ENCODE data around the gene MRPL18. TPM values are rescaled to one million over a fixed set of nuclear protein-coding genes. Genes with fewer than 3 reads are reported as not detected.
"Not testable (repeated sequence)": the region's sequence is repeated elsewhere in the genome, so short reads cannot be mapped to it uniquely, and the experiment has no call there.

MRPL18 gene
- total RNA-seq (2014; rRNA removed; shearing (Covaris generic)), result 153 and 158 TPM in 2 replicates

DNA sequence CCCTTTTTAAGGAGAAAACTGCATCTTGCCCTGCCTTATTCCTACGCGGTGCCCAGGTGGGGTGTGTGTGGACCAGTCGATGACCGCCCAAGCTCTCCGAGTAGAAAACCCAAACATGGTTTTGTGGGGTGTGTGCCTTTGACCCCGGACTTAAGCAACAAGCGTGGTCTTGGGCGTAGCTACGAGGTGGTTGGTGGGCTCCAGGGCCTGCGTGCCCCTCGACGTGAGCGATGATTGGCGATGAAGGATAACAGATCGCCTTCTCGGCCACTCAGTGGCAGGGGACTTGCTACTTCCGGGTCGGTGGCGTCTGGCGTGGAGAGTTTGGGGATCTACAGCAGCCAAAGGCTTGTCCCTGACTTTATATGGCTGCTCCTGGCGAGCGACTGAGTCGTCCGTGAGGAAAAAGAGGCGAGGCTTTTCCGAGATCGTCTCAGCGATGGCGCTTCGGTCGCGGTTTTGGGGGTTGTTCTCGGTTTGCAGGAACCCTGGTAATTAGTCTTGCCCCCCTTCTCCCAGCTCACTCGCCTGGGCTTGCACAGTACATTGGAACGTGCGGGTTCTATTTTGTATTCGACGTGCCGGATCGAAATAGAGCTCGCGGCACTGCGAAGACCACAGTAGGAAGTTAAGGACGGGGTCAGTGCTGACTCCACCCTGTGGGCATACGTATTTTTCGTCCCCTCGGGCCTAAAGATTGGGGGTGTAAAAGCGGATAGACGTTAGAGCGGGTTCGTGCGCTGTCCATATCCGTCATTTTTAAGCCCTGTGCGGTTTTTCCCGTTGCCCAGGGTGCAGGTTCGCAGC is at the start of gene MRPL18:
Gene MRPL18, plus strand, starts transcription at position 319 of the 807 bp plus-strand sequence. Its CDS starts 121 bp downstream, at position 440.
- in situ Hi-C loops (cut with HindIII; ENCODE audit: low sequenced_read_pairs), result no loop called here
- peak; percentile 99 for DNase-seq (ENCODE audit: low spot score)

DNA sequence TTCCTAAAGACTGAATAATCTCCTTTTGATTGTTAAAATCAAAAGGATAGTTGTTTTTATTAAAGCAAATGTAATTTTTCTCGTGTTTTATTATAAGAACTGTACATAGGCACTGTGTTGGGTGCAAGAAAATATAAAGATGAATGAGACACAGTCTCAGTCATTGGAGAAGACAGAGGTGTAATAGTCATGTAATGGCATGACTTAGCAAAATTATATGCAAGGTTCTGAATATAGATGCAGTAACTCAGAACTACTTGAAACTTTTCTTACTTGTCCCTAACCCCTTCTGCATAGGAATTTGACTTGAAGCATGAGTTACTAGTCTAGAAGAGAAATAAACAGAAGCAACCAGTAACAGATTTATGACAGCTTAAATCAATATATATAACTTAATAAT is 48.1 kb upstream of the MRPL18 start:
- DNase-seq (ENCODE audit: low spot score), result no peak
- in situ Hi-C loops (cut with HindIII; ENCODE audit: low sequenced_read_pairs), result no loop called here

DNA sequence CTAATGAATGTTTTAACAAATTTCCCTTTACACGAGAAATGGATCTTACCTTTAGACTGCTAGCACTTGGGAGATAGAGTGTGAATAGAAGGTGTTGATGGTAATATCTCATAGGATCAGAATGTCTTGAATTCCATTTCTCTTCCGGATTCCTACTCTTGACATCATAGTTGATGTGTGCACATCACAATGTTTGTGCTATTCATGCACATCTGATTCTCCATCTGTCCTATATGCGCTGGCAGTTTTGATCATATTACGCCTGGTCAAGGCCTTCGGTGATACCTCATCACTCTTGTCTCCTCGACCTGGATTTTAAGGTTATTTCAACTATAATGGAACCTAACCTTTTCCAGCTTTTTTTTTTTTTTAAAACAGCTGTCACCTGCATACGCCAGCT is 45.2 kb upstream of the MRPL18 start:
- in situ Hi-C loops (cut with HindIII; ENCODE audit: low sequenced_read_pairs), result no loop called here
- no peak for DNase-seq (ENCODE audit: low spot score)

DNA sequence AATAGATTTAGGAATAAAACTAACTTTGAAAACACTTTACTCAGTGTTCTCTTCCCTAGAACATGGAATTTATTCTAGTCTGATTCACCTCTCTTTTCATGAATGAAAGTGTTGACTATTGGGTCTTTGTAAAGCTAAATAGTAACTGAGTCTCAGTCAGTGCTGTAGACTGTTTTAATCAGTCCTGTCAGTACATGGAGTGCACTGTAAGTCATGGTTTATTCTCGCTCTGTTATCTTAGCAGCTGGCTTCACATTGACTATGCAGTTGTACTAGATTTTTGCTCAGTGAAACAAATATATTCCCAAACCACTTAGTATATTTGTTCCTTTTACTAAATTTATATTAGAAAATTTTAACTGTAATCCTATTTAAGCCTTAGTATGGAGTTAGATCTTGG is 43.5 kb upstream of the MRPL18 start:
- no peak for DNase-seq (ENCODE audit: low spot score)
- in situ Hi-C loops (cut with HindIII; ENCODE audit: low sequenced_read_pairs), result no loop called here

DNA sequence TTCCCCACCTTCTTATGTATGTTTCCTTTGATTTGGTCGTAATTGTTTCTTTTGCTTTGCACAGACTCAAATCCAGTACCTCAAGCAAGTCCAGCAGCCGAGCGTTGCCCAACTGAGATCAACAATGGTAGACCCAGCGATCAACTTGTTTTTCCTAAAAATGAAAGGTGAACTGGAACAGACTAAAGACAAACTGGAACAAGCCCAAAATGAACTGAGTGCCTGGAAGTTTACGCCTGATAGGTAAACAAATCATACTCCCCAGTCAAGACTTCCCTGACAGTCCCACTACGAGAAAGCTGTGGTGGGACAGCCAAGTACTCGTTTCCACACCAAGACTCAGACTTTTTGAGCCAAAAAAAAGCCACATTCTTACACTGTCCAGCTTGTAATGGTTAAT is 42.1 kb upstream of the MRPL18 start:
- DNase-seq (ENCODE audit: low spot score); in situ Hi-C loops (cut with HindIII; ENCODE audit: low sequenced_read_pairs): not testable (repeated sequence)

DNA sequence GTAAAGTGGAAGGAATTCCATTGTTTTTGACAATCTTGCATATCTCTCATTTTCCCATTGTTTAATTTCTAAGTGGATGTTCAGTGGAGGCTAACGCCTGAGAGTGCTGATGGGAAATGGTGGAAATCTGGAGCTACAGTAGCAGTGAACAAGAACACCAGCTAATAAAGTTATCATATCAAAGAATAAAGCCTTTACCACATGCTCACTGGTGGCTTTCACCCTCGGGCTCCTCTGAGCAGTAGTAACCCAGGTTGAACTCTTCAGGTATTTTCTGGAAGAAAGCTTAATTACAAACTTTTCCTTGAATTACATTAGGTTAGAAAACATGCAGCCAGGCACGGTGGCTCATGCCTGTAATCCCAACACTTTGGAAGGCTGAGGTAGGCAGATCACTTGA is 38.8 kb upstream of the MRPL18 start:
- DNase-seq (ENCODE audit: low spot score), result no peak
- in situ Hi-C loops (cut with HindIII; ENCODE audit: low sequenced_read_pairs), result no loop called here

DNA sequence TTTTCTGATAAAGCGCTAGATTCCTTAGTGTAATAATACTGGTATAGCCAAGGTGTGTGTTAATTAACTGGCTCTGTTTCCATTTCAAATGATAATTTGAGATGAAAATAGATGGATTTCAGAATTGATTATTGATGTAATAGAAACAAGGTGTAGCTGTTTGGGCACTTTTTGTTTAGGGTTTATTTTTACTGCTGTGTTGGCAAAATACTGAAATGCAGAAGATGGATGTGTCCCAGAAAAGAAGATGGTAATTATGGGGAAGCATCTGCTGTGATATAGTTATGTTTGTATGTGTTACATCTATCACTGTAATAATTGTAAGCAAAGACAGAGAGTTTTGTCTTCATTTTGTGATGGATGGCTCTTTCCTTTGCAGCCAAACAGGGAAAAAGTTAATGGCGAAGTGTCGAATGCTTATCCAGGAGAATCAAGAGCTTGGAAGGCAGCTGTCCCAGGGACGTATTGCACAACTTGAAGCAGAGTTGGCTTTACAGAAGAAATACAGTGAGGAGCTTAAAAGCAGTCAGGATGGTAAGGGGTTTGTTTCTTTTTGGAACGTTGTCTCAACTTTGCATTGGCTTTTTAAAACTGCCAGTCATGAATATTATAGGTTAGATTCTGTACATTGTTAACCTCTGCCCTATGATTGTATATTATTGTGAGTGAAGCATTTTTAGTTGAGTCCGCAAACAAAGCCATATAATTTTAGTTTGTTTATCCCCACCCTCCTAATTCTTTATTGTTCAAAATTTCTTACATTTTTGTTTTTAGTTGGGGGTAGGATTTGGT is 37.0 kb upstream of the MRPL18 start:
- DNase-seq (ENCODE audit: low spot score), result no peak
- in situ Hi-C loops (cut with HindIII; ENCODE audit: low sequenced_read_pairs), result no loop called here

DNA sequence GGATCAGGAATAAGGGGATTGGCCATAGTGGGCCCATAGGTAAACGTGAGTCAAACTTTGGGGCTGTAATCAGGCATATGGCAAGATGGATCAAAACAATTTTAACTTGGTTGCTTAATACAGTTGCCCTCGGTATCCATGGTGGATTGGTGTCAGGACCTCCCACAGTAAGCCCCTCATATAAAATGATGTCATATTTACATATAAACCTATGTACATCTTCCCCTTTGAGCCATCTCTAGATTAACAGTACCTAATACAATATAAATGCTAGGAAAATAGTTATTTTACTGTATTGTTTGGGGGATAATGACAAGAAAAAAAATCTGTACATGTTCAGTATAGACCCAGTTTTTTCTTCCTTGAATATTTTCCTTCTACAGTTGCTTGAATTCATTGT is 35.9 kb upstream of the MRPL18 start:
- in situ Hi-C loops (cut with HindIII; ENCODE audit: low sequenced_read_pairs), result no loop called here
- DNase-seq (ENCODE audit: low spot score), result no peak

DNA sequence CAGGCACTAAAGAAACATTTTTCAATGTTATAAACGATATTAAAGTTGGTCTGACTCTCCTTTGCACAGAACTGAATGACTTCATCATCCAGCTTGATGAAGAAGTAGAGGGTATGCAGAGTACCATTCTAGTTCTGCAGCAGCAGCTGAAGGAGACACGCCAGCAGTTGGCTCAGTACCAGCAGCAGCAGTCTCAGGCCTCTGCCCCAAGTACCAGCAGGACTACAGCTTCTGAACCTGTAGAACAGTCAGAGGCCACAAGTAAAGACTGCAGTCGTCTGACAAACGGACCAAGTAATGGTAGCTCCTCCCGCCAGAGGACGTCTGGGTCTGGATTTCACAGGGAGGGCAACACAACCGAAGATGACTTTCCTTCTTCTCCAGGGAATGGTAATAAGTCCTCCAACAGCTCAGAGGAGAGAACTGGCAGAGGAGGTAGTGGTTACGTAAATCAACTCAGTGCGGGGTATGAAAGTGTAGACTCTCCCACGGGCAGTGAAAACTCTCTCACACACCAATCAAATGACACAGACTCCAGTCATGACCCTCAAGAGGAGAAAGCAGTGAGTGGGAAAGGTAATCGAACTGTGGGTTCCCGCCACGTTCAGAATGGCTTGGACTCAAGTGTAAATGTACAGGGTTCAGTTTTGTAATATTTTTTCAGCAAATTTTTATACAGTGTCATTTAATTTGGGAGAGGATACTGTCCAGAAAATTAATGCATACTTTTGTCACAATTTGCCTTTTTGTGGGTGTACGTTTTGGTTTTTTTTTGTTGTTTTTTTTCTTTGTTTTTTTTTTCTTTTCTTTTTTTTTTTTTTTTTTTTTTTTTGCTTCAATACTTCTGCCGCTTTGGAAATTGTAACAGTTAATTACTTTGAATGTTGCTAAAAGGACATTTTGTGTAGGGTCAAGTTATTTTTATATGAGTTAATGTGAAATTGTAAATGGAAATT is 35.0 kb upstream of the MRPL18 start:
- in situ Hi-C loops (cut with HindIII; ENCODE audit: low sequenced_read_pairs), result no loop called here
- DNase-seq (ENCODE audit: low spot score), result peak; percentile 39

DNA sequence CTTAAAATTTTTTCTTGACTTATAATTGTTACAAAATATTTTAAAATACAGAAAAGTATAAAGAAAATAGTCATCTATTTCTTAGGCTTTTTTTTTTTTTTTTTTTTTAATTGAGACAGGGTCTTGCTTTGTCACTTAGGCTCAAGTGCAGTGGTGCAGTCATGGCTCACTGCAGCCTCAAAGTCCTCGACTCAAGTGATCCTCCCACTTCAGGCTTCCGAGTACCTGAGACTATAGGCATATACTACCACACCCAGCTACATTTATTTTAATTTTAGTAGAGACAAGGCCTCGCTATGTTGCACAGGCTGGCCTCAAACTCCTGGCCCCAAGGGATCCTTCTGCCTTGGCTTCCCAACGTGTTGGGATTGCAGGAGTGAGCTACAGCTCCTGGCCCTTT is 33.8 kb upstream of the MRPL18 start:
- DNase-seq (ENCODE audit: low spot score), result no peak
- in situ Hi-C loops (cut with HindIII; ENCODE audit: low sequenced_read_pairs), result no loop called here

DNA sequence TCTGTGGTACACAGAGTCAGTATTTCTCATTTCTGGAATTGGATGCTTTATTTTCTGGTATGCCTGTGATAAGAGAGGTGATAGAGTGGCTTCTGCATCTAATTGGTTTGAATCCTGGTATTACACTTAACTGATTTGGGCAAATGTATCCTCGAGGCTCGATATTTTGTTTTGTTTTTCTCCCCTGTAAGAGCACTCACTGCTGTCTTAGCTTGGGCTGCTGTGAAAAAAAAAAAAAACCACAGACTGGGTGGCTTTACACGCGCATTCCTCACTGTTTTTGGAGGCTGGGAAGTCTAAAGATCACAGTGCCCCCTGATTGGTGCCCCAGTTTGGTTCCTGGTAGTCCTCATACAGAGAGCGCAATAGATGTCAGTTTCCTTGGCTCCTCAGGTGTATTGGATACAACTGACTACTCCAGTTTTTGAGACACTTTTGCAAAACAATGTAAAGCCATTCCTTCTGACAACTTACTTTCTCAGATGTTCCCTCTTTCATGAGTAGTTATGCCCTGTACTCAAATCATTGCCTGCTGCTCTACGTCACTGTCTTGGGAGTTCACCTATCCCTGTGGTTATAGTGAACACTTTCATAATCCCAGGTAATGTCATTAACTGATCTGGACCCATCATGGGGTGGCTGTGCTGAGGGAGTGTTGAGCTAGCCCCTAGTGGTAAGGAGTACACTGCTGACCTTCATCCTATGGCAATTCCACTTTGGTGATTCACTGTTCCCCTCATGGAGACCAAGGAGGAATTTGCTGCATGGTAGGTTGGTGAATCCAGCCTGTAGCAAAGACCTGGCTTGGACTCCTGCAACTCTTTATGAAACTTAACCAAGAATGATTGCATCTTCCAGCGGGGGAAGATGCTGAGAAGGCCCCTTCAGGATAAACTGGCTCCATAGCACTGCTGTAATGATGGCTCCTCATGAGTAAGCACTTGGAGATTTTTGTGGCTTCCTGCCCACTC is 32.0 kb upstream of the MRPL18 start:
- in situ Hi-C loops (cut with HindIII; ENCODE audit: low sequenced_read_pairs), result no loop called here
- DNase-seq (ENCODE audit: low spot score), result no peak

DNA sequence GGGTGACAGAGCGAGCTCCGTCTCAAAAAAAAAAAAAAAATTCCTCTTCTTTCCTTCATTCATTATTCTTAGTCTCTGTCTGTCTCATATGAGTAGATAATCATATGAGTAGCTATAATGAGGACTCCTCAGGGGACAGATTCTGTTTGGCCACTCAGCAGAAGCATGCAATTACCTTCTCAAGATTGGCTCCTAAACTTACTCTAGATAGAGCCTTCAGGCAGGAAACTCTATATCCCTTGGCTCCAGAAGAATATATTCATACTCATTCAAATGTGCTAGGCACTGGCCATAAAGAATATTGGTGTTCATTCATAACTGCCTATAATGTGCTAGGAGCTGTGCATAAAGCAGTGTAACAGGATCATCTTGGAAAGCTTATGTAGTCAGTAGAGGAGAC is 30.6 kb upstream of the MRPL18 start:
- DNase-seq (ENCODE audit: low spot score), result no peak
- in situ Hi-C loops (cut with HindIII; ENCODE audit: low sequenced_read_pairs), result no loop called here

DNA sequence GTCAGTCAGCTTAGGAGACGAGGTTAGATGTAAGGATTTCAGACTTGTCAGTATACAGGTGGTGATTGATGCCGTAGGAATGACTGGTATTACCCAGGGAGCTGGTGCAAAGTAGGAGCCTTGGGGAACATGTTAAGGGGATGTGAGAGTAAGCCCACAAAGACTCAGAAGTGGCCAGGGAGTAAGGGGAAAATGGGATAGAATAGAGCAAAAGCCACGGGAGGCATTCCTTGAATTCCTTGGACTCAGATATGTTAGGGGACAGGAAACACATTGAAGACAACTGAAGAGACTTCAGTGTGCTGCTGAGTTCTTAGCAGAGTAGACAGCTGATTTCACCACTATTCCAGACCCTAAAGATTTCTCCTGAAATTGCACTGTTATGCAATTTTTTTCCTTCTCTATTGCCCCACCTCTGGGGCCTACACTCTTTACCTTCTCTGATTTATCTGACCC is 29.6 kb upstream of the MRPL18 start:
- peak; percentile 33 for DNase-seq (ENCODE audit: low spot score)
- in situ Hi-C loops (cut with HindIII; ENCODE audit: low sequenced_read_pairs), result no loop called here

DNA sequence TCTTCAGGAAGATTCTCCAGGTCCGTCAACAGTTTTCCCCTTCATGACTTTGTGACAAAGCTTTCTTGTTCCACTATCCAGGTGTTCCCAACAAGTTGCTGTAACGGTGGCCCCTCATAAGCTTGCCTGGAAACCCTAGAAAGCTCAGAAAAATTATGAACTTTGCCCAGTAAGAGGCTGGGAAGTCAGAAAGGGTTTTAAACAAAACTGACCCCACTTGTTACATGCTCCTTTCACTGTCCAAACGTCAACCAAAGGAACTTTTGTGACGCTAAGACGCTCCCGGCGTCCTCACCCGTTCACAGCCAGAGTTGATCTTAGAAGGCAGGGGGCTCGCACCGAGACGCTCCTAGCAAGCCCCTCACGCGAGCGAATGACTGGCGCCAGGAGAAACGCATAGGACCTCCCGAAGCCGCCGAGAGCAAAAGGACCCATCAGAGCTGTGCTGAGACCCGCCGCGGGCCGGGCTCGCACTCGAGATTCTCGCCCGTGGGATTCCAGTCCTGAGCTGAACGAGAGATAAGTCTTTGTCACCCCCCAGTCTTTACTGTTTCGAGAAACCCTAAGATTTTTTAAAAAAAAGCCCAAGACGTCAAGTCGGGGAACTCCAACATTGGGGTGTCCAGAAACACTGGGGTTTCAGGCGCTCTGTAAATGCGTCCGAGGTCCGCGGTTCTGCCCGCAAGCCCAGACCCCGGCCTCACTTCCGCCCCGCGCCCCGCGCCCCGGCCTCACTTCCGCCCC is 29.0 kb upstream of the MRPL18 start:
- in situ Hi-C loops (cut with HindIII; ENCODE audit: low sequenced_read_pairs), result no loop called here
- no peak for DNase-seq (ENCODE audit: low spot score)

DNA sequence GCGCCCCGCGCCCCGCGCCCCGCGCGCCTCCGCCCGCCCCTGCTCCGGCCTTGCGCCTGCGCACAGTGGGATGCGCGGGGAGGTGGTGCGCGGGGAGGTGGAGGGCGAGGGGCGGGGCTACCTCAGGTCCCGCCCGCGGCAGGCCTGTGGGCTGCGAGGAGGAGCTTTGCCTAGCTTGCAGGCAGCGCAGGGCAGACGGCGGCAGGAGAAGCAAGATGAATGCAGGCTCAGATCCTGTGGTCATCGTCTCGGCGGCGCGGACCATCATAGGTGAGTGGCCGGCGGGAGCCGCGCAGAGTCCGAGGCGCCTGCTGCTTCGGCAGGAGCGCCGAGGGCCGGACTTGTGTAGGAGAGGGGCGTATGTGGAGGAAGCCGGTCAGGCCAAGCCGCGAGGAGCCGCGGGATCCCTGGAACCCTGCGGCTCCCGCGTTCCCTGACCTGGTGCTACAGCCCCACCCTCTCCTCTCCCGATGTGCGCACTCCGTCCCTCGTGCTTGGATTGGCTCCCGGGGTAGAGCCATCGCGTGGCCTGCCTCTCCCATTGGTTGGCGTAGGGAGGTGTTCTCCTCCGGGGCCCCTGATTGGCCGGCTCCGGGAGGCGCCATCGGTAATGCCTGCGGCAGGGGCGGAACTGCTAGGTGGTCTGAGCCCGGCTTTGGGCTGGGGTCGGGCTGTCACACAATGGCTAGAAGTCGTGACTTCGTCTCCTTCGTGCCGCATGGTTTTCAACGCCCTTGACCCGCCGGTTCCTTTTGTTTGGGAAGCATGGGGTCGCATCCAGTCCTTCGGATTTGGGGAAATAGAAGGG is 28.2 kb upstream of the MRPL18 start, which contains the start of gene ACAT2:
Gene ACAT2, plus strand, starts transcription at position 173 of the 808 bp plus-strand sequence. Its CDS starts 43 bp downstream, at position 216.
- DNase-seq (ENCODE audit: low spot score), result peak; percentile 98
- in situ Hi-C loops (cut with HindIII; ENCODE audit: low sequenced_read_pairs), result no loop called here

DNA sequence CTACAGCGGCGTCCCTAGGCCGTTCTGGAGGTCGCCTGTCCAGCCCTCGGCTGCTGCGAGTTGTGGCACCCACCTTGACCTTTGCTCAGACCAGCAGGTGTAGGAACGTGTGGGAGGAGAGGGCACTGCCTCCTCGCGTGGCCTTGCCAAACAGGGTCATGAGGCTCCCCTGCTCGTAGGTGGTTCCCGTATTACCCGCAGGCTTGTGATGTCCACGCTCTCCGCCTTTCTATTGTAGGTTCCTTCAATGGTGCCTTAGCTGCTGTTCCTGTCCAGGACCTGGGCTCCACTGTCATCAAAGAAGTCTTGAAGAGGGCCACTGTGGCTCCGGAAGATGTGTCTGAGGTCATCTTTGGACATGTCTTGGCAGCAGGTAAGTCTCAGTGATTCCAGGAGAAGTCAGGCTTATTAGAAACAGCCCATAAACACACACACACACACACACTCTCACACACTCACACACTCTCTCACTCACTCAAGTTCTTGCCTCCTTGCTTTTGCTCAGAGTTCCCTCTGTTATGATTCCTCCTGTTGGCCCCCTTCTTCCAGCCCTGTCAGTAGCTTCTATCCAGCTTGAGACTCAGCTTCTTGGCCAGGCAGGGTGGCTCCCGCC is 27.5 kb upstream of the MRPL18 start:
- in situ Hi-C loops (cut with HindIII; ENCODE audit: low sequenced_read_pairs), result no loop called here
- DNase-seq (ENCODE audit: low spot score), result no peak
